GM12873 (cell line): ENCODE results near the gene LTF.

Experiments used
- TF ChIP-seq, protein P1 (sequence below): IDR thresholded peaks from 2 replicates; pipeline ENCODE4 v1.5.1; 2012; ENCODE audit warnings: low read depth, mild to moderate bottlenecking, moderate library complexity, low read length, control low read depth; ENCODE audit not compliant: insufficient read depth; ENCODE audit errors: missing control alignments

LTF gene

DNA sequence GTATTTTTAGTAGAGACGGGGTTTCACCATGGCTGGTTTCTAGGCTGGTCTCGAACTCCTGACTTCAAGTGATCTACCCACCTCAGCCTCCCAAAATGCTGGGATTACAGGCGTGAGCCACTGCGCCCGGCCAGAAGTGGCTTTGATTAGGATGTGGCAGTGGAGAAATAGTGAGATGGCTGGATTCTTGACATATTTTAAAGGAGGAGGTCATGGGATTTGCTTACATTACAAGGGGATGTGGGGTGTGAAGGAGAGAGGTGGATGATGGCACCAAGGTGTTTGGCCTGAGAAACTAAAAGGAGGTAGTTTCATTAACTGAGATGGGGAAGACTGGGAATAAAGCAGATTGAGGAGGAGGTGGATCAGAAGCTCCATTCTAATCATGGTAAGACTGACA is 15.0 kb upstream of the LTF start:
- TF ChIP-seq, protein P1, sequence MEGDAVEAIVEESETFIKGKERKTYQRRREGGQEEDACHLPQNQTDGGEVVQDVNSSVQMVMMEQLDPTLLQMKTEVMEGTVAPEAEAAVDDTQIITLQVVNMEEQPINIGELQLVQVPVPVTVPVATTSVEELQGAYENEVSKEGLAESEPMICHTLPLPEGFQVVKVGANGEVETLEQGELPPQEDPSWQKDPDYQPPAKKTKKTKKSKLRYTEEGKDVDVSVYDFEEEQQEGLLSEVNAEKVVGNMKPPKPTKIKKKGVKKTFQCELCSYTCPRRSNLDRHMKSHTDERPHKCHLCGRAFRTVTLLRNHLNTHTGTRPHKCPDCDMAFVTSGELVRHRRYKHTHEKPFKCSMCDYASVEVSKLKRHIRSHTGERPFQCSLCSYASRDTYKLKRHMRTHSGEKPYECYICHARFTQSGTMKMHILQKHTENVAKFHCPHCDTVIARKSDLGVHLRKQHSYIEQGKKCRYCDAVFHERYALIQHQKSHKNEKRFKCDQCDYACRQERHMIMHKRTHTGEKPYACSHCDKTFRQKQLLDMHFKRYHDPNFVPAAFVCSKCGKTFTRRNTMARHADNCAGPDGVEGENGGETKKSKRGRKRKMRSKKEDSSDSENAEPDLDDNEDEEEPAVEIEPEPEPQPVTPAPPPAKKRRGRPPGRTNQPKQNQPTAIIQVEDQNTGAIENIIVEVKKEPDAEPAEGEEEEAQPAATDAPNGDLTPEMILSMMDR, result no peak

- TF ChIP-seq, protein P1, result no peak
Observed at GRCh38 chr3:46479021-46479420, 14.3 kb upstream of the LTF start.

GRCh38 chr3:46478341-46478740 is 13.6 kb upstream of the LTF start:
- TF ChIP-seq, protein P1, result no peak

DNA sequence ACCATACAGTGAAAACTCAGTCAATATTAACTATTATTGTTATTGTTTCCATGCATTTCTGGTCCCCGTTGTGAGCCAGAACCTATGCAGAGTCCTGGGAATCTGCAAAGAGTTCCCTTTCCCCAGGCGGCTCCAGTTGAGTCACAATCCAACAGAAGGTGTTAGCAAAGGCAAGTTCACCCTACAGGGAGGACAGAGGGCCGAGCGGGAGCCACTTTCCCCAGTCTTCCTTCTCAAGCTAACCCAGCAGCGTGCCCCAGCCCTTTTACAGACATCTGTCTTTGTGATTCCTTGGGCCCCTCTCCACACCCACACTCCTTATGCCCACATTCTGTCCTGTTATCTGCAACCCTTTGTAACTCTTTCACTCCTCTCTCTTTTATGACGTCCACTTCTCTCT is 13.1 kb upstream of the LTF start:
- TF ChIP-seq, protein P1, result no peak

DNA sequence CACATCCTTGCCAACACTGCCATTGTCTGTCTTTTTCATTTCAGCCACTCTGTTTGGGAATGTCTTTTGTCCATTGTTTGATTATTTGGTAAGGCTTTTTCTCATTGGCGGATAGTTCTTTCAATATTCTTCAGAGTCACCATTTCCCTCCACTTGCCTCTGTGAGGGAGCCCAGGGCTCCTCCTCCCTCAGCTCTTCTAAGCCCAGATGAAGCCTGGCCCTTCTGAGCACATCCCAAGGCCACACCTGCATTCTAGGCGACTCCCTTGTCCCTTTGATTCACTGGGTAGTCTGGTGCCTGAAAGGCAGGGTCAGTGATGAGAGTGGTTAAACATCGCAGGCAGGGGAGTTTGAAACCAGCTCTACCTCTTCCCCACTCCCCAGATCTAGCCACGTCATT is 12.4 kb upstream of the LTF start:
- TF ChIP-seq, protein P1, result no peak

DNA sequence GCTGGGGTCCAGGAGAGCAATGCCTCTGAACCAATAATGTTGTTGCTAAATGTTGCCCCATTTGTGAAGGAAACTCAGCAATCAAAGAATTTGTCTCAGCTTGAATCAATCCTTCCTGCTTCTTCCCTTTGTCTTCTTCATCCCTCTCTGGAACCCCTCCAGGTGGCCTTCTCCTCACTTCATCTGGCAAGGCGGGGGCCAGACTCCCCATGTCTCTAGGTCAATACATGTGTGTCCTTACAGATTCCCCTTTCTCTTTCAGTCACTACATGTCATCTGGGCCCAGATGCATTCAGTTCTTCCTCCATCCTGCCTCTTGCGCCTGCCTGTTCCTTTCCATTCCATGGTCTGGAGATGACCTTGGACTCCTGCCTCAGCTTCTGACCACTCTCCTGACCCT is 8.0 kb upstream of the LTF start:
- TF ChIP-seq, protein P1, result no peak

- TF ChIP-seq, protein P1, result no peak
Observed at GRCh38 chr3:46471371-46471914, 6.7 kb upstream of the LTF start.
